RPMI7951 (cell line): Measurements from ENCODE around the gene ATE1. TPM values are rescaled to one million over a fixed set of nuclear protein-coding genes. Genes with fewer than 3 reads are reported as not detected.
A peak's percentile ranks its signal among the peaks of the same experiment; 100 is the strongest.

Experiments
- DNase-seq: peaks from one replicate; pipeline ENCODE4 v3.0.0-alpha.2; 2012; ENCODE audit warnings: low read depth
- total RNA-seq: library from RNA; depleted of rRNA; stranded (reverse); fragments of >200 nt; shearing (Covaris generic); gene quantifications from 2 replicates; pipeline ENCODE4 v1.2.3, GENCODE V29; 2014

ATE1 gene
- total RNA-seq, 1 experiment from 2014 or later = 18.4 TPM

DNA sequence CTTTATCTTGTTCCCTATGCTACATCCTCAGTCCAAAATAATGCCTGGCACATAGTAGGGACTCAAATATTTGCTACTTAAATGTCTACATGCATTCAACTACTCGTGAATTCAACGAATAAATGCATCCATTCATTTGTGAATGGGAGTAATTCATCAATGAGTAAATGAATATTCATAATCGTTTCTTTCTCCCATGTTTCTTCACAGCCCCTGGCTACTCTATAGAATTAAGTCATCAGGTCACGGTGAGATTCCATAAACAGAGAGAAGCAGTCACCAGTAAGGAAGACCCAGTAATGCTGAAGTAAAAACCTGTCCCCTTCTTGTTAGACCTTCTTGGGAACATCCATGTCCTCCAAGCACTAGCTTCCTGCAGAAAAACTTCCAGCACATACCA is 48.4 kb downstream of the ATE1 start:
- no peak for DNase-seq

DNA sequence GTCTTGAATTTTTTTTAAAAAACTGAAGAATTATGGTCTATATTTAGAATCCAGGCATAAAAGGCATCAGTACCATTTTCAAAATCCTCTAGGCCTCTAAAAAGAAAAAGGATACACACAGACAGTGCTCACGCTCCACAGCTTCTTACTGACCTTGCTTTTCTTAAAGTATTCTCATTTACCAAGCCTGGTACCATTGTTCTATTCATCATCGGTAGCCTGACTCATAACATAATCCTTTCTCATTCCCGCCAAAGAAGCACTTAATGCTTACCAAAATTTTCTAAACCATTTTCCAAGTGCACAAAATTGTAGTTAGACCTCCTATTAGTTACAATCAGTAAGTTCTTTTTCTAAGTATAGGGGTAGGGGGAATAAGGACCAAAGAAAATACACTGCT is 54.6 kb downstream of the ATE1 start:
- no peak for DNase-seq

DNA sequence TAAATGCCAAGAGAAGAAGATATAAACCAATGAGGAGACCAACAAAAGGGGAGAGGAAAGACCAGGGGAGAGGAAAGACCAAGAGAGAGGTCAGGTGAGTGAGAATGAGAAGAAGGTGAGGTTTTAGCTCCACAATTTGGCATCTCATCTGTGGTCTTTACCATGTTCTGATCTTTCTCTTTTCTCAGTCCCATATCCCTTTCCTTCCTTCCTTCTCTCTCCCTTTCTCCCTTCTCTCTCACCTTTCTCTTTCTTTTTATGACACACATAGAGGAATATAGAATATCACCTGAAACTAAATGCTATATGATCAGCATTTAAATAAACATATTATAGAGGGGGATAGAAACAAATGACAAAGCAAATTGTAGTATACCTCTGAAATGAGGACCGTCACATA is 57.4 kb downstream of the ATE1 start:
- no peak for DNase-seq

DNA sequence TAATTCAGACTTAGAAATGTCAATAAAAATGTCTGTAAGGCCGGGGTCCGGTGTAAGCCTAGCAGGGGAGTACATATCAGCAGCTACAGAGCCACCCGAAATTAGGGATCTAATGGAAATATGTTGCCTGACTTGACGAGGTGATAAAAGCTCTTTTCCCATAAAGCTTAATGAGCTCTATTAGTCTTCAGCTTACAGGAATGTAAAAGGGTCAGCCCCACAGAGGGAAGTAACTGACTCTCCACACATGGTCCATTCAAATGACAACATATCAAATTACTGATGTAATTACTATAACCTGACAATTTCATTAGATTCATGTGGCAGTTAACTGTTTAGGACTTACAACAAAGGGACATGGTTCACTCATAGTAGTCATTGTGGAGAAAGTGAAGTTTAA is 62.3 kb downstream of the ATE1 start:
- no peak for DNase-seq

DNA sequence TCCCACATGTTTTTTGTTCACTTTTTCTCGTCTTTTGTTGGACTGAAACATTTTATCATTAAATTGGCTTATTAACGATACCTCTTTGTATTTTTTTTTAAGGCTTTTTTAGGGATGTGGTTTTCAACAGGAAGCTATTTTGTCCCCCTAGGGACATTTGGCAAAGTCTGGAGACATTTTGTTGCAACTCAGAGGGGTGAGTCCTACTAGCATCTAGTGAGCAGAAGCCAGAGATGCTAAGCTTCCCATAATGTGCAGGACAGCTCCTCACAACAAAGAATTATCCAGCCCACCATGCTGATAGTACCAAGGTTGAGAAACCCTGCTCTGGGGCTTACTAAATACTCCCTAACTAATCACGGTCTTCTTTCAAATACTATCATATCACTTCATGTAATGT is 63.2 kb downstream of the ATE1 start:
- DNase-seq = no peak

DNA sequence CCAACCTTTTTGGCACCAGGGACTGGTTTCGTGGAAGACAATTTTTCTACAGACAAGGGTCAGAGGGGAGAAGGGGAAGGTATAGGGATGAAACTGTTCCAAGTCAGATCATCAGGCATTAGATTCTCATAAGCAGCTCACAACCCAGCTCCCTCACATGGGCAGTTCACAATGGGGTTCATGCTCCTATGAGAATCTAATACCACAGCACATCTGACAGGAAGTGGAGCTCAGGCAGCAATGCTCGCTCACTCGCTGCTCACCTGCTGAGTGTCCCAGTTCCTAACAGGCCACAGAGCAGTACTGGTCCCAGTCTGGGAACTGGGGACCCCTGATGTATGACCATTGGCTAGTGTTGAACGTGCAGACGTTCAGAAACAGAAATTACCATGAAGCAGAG is 63.7 kb downstream of the ATE1 start:
- no peak for DNase-seq

DNA sequence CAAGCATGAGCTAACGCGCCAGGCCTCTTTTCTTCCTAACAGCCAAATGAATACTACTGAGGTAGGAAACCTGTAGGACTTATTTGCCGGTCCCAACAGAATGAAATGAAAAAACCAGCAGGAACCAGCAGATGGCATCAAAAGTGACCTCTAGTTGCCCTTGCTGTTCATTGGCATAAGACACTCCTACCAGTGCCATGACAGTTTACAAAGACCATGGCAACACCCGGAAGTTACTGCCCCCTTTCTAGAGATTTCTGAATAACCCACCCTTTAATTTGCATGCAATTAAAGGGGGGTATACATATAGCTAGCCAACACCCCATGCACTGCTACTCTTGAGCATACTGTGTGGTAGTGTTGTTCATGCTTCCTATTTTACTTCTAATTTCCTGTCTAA is 65.2 kb downstream of the ATE1 start:
- peak; percentile 3 for DNase-seq

DNA sequence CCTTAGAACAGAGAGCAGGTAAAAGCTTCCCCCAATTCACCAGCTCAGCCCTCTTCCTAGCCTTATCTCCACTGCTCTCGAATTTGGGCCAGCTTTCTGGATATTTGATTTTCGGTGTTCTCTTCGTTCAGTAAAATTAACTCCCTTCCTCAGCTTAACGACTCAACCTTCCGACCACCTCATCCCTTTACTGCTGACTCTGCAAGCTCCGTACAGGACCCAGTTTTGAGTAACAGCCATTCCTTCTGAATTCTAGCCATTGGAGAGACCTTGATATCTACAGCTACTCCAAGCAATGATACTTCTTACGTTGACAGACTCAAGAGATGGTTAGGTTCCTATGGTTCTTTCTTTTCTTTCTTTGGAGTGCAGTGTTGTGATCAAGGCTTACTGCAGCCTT is 65.8 kb downstream of the ATE1 start:
- DNase-seq = no peak

DNA sequence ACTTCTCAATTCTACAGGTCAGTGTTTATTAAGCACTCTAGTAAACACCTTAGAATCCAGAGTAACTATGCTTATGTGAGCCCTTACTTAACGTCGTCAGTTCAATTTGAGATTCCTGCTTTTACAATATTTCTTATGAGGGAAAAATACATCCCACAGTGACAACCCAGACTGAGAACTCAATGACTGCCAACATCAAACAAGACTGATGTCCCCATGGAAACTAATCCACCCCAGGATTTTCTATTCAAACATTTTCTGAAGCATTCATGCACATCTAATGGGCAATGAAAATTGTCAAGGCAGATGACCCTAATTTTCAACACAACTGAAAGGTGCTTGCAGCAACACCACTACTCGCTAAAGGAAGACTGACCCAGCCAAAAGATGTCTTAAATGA is 67.0 kb downstream of the ATE1 start:
- no peak for DNase-seq

DNA sequence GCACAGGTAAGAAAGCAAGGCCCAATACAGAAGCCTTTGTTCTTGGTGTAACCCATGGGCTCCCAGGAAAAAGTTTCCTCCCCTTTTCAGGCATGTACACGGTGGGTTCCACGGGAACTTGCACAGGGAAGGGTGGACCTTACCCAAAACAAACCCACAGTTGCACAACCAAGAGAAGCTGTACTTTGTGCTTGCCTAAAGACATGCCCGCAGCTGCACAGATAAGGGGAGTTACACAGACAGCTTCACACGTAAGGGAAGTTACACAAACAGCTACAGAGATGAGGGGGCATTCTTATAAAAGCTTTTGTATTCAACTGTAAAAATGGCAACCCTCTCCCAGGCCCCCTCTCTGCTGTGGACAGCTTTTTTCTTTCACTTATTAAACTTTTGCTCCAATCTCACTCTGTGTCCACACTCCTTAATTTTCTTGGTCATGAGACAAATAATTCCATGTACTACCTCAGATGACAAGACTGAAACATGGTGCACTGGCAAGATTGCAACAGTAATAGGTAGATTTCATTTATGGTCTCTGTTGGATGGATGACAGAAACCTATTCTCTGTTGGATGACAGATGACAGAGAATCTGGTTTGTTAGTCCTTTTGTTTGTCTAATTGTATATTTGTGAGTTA is 72.9 kb downstream of the ATE1 start:
- no peak for DNase-seq

DNA sequence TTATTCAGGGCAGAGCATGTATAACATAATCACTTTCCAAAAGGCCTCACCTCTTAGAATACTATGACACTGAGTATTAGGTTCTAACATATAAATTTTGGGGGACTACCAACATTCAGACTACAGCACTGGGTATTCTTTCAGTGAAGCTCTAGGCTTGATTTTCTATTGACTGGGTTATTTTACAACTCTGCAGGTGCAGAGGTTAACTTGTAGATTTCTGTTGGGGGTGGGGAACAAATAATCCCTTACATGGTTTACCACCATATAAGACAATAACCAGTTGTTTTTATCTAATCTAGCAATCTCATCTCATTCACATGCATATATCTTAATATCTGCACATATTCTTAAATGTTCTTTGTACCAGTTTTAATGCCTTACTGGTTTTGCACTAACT is 73.9 kb downstream of the ATE1 start:
- DNase-seq = no peak

DNA sequence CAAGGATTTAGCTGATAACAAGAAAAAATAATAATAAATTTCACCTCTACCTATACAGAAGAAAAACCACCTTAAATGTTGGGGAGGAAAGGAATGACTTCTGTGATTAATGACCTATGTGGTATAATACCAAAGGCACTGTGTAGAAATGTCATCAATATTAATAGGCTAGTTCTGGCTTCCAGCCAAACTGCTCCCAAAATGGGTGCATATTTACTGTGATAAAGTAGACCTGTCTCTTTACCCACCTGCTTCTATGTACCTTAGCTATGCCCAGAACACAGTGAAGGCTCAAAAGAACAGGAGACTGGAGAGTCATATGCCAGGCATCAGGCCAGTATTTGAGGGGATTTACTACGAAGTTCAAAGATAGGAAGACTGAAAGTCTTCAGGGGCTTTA is 76.0 kb downstream of the ATE1 start:
- DNase-seq = no peak

DNA sequence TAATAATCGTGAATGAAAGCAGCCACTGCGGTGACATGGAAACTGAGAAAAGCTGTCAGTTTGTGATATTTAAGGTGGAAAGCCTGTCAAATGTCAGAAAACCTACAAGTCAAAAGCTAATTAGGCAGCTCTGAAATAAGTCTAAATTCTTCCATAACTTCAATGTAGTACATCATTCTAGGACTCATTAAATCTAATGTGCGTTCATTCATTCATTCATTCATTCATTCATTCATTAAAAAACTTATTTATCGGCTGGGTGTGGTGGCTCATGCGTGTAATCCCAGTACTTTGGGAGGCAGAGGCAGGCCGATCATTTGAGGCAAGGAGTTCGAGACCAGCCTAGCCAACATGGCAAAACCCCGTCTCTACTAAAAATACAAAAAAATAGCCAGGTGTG is 79.7 kb downstream of the ATE1 start:
- no peak for DNase-seq

DNA sequence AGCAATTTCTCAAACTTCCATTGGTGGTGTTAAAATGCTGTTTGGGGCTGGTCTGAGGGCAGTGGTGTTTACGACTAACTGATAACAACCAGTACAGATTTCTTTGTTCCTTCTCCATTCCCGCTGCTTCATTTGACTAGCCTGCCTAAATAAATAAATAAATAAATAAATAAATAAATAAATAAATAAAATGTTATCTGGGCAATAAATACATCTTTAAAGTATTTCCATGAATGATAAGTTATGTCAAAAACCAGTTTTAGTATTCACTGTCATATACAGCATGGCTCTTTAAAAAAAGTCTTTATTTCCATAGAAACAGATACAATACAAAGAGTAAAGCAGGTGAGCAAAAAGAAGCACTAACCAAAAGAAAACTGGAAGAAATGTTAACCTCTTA is 81.3 kb downstream of the ATE1 start:
- no peak for DNase-seq

DNA sequence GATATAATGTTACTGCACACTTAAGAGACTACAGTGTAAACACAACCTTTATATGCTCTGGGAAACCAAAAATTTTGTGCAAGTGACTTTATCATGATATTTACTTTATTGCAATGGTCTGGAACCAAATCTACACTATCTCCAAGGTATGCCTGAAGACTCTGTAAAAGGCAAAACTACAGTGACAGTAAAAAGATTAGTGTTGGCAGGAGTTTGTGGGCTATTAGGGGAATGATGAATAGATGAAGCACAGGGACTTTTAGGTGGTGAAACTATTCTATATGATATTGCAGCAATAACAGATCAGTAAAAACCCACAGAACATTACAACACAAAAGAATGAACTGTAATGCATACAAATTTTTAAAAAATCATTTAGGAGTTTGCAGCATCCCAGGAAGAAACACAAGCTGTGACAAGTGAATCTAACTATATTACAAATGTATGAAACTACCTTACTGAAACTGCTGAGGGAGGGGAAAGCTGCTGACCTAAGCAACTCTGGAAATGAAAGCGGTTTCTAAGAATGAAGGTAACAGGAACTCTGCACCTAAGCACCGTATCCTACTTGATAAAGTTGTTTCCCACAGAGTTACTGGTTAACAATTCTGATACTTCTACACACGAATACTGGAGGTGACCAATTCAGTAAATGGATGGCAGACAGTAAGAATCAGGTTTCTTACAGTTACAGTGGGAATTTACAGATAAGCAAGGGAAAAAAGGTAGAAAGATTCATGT is 82.6 kb downstream of the ATE1 start:
- DNase-seq = no peak

DNA sequence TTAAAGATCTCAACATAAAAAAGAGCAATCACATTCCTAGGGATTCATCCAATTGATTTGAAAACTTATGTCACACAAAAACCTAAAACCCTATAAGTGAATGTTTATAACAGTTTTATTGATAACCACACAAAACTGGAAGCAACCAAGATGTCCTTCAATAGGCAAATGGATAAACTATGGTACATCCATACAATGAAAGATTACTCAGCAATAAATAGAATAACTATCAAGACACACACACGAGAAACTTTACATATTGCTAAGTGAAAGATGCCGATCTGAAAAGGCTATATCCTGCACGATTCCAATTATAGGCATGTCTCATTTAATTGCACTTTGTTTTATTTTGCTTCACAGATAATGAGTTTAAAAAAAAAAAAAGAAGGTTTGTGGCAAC is 83.3 kb downstream of the ATE1 start:
- no peak for DNase-seq

DNA sequence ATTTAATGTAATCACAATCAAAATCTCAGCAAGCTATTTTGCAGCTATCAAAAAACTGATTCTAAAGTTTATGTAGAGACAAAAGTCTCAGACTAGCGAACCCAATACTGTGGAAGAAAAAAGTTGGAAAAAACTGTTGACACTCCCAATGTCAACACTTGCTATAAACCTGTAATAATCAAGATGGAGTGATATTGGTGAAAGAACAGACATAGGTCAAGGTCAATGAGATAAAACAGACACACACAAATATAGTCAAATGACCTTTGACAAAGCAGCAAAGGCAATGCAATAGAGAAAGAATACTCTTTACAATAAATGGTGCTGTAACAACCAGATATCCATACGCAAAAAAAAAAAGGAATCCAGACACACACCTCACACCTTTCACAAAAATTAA is 84.5 kb downstream of the ATE1 start:
- DNase-seq = no peak

DNA sequence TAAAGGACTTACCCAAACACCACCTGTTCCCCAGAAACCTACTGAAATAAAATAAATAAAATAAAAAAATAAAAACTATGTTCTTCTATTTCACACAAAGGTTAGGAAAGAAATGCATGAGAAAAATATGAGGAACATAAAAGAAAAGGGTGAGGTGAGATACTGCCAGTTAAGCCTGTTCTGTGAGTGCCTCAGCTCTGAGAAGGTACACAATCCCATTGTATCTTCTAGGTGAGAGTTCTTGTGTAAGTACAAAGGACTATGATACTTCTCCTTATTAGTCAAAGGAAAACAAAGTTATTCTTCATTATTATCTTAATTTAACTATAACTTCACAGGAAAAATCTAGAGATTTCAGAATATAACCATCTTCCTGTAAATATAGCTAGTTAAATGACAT is 86.0 kb downstream of the ATE1 start:
- no peak for DNase-seq

DNA sequence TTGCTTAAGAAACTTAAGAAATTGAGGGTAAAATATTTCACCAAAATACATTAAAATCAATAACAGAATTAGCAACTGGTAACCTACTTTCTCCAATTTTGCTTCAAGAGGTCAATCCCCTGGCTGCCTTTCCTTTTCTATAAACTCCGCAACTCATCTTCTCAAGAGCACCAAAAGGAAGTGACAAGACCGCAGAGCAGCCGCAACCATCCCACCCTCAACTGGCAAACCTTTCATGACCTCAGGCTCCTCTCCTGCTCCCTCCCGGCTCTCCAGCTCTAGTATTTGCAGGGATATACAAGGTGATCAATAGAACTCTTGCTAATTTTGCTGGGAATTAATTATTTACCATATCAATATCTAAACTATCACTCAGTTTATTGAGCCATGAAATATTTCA is 88.9 kb downstream of the ATE1 start:
- DNase-seq = no peak

DNA sequence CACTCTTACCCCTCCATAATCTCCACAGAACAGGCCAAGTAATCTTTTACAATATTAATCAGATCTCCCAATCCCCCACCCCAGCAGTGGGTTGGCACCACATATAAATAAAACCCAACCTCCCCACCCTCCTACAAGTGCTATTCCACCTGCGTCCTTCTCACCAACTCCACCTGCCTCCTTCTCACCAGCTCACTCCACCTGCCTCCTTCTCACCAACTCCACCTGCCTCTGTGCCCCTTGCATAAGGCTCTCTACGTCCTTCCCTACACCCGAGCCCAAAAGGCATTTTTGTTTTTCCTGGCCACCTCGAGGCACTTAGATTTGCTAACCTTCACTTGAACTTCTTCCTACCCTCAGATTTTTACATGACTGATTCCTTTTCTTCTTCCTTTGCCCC is 89.7 kb downstream of the ATE1 start:
- no peak for DNase-seq

DNA sequence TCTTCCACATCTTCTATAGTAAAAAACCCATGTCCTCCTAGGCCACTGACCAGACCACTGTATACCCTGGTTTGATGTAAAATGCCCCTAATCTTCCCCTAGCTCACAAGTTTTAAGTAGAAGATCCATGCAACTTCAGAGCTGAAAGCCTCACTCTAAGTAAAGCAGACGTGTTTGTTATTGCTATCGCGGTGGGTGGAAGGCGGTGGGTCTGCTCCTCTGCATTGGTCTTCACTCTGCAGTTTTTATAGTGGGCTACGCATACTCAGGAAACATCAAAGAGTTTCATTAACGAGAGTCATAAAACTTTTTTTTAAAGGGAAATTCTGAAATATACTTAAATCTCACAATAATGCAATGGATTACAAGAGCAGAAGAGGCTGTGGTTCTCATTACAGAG is 91.7 kb downstream of the ATE1 start:
- no peak for DNase-seq

DNA sequence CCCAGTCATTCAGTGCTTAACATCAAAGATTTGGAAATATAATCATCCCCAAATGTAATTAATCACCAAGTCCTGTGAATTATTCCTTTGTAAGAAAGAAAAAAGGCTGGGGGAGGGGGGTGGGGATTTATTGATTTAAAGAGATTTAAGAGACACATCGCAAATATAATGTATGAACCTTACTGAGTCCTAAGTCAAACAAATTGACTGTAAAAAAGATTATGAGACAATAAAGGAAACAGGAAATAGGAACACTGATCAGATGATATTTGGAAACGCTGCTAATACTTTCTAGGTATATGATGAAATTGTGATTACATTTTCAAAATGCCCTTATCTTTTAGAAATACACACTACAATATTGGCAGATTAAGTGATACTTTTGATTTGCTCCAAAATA is 92.5 kb downstream of the ATE1 start:
- DNase-seq = no peak

DNA sequence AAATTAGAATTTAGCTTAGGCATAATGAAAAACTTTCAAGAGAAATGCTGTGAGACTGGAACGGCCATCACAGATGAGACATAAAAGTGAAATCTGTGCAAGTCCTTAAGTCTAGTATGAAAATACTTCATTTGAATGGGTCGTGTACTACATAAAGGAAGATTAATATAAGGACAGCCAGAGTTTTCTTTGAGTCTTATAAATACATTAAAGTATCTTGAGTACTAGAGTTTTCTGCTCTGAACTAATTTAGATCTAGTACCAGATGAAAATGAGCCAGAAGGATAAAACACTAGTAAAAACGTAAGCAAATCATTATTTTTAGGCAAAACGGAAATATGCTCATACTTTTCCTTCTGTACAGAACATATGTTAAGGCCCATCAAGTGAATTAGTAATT is 93.1 kb downstream of the ATE1 start:
- no peak for DNase-seq

DNA sequence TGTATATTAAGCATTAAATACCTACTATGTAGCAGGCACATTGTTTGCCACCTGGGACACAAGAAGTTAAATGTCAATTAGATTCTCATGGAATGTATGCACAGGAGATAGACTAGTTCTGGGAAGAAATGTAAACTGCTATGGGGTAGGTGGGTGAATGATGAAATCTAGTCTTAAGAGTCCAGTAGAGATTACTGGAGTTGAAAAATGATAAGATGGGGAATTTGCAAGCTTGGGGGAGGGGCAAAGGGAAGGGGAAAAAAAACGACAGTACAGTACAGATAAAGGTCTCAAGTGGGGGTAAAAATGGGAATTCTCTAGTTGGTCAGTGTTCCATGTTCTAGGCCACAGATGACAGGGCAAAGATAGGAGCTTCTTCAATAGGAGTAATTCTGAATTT is 94.4 kb downstream of the ATE1 start:
- no peak for DNase-seq
